IMR-90 (cell line): ENCODE measurements around the gene EDA.

ENCODE experiments used
- CTCF ChIP-seq: conservative IDR thresholded peaks from 2 replicates; pipeline ENCODE4 v1.5.1; 2012; ENCODE audit warnings: mild to moderate bottlenecking, low read depth, low read length, improper control_type of control experiment
- FOS ChIP-seq: fragments of 150-350 bp; IDR thresholded peaks from 2 replicates; pipeline ENCODE4 v1.6.1; 2016; ENCODE audit warnings: low read depth, low read length
- RAD21 ChIP-seq: IDR thresholded peaks from 2 replicates; pipeline ENCODE4 v1.6.1; 2012; ENCODE audit warnings: low read length, improper control_type of control experiment
- SMC3 ChIP-seq: fragments of 150-350 bp; IDR thresholded peaks from 2 replicates; pipeline ENCODE4 v1.6.1; 2016; ENCODE audit warnings: low read depth, mild to moderate bottlenecking, antibody characterized with exemption, low read length, moderate library complexity

GRCh38 chrX:69603566-69604194 lies 12.2 kb upstream of the EDA start:
- TF ChIP-seq FOS (no peak), RAD21 (no peak), CTCF (no peak), SMC3 (no peak)
